GM21737 (cell line): ENCODE data around the gene CRAT.

Experiments used
- ATAC-seq: cut with Tn5 transposase; IDR thresholded peaks from one replicate; pipeline ENCODE4 v1.9.1; 2021; ENCODE audit warnings: mild to moderate bottlenecking, moderate library complexity; ENCODE audit not compliant: unreplicated experiment

Gene CRAT

DNA sequence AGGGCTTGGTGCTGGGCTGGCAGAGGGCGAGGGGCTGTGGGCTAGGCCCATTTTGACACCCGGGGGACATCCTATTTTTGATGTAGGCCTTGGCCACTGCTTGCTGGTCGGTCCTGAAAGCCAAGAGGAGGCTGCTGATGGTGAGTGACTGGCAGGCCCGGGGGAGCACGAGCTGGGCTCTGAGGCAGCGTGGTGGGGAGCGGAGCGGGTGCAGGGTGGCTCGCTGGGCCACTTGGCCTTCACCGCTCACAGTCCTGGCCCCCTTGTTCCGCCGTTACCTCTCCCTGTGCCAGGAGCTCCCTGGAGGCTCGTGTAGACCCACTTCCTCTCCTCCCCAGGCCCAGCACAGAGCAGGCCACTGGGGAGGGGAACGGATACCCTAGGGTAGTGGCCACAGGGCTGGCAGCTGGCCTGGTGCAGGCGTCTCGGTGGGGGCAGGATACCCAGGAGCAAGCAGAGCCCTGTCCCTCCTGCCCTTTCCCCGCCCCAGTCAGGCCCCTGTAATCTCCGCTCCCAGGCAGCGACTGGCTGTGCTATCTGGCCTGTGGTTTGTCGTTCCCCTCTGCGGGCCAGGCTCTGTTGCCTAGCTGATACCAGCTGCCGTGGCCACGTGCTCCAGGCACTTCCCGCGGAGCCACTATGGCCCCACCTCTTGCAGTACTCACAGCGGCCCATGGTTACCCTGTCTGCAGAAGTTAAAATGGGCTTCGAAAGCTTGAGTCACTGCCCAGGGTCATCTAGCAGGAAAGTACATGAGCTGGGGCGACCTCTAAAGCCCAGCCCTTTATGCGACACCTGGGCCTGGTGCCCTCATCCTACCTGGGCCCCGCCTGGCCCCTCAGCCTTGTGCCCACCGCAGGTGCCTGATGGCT, 41.4 kb downstream of the CRAT start:
- ATAC-seq: peak; percentile 64

DNA sequence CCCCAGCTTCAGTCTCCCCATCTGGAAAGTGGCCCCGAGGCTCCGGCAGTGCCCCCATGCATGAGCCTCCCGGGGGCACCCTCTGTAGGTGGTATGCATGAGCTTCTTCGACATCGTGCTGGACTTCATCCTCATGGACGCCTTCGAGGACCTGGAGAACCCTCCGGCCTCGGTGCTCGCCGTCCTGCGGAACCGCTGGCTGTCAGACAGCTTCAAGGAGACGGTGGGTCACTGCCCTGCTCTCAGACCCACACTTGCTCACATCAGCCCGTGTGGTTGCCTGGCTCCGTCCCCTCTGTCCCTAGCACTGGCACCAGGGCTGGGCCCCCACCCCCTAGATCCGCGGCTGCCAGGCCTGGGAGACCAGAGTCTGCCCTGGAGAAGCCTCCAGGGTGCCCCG, 42.5 kb downstream of the CRAT start:
- no peak for ATAC-seq

DNA sequence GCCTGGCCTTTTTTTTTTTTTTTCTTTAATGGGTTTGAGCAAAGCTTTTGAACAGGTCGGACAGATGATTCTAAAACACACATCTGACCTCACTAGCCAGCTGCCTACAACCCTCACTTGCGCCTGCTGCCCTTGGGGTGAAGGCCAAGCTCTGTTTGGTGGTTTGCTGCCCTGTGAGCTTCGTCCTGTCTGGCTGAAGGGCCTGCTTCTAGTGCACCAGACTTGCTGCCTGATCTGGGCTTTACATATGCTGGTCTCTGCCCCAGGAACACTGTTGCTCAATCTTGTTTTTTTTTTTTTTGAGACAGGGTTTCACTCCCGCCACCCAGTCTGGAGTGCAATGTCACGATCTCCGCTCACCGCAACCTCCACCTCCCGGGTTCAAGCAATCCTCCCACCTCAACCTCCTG, 46.1 kb downstream of the CRAT start:
- no peak for ATAC-seq

DNA sequence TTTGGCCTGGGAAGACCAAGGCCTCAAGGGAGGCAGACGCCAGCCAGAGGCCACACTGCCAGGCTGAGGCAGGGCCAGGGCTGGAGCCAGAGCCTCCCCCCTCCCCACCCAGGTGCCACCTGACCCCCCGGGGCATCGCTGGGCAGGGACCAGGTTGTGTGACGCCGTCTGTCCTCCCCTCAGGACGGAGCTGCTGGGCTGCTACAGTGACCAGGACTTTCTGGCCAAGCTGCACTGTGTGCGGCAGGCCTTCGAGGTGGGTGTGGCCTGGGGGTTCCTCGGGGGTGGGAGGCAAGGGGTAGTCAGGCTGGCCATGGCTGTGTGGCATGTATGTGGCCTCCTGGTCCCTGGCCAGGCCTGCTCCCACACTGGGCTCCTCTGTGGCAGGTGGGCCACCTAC, 47.5 kb downstream of the CRAT start:
- ATAC-seq: no peak

DNA sequence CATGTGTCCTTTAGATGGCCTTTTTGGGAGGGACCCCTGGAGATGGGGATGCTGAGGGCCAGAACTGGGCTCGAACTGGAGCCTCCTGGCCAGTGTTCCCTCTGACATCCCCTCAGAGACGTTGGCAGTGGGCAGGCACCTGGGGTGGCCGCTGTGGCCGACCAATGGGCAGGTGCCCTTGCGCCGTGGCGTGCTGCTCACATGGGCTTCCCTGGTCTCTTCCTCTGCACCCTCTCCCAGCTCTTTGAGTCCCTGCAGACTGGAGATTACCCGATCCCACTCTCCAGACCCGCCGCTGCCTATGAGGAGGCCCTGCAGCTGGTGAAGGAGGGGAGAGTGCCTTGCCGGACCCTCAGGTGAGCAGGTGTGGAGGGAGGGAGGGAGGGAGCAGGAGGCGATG, 49.6 kb downstream of the CRAT start:
- ATAC-seq: no peak

DNA sequence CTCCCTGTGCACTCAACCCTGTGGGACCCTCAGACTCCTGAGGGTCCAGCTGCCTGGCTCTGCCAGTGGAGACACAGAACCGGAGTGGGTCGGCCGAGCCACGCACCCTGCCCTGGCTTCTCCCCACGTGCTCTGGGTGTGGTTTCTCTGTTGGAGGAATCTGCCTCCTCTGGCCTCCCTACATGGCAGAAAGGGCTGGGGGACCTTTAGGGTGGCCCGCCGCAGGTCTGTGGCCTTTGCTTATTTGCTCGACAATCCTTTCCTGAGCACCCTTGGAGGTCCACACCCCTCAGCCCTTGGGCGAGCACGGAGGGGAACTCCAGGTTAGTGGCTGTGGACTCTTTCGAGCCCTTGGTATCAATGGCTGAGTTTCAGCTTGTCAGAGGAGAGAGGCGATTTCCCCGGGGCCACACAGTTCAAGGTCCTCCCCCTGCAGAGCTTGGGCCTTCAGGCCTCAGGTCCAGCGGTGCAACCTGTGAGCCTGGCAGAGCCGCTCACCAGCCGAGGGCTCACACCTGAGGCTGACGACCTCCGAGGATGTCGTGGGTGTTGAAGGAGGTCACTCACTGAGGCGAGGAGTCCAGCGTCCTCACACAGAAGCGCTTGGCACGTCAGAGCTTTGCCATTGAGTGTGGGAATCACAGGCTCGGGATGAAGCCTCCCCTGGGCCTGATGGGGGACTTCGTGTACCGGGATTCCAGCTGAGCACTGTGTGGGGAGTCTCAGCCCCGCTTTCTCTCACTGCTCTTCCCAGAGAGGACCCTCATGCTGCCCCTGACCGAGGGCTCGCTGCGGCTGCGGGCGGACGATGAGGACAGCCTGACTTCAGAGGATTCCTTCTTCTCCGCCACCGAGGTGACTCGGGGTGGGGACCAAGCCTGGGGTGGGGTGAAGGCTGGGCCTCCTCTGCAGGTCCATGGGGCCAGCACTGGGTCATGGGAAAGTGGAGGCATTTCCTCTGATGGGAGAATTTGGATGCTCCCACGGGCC, 50.5 kb downstream of the CRAT start:
- no peak for ATAC-seq

DNA sequence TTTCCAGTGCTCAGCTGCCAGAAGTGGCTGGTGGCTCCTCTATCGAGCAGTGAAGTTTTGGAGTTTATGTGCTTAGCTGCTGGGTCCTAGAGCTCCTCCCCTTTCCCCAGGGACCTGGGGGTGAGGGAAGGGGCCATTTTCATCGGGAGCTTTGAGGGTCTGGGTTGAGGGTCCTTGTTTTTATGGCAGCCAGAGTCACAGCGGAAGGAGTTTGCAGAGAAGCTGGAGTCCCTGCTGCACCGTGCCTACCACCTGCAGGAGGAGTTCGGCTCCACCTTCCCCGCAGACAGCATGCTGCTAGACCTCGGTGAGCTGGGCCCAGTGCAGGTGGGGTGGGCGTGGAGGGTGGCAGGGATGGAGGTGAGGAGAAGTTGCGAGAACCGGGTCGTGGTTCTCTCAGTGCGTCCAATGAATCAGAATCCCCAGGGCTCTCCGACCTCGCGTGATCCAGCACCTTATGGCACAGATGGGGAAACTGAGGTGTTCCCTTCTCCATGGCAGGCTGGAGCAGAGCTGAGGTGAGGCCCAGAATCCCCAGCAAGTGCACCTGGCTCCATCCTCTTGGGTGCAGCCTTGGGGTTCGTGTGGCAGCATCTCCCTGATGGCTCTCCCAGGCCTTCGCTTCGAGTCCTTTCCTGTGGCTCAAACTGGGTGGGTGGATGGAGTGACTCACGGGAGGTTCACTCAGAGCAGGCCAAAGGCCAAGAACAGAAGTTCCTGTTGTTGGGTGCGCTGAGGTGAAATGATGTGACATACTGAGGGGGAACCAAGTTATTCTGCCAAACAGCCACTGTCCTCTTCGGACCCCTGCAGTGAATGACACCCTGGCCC, 51.4 kb downstream of the CRAT start:
- no peak for ATAC-seq

DNA sequence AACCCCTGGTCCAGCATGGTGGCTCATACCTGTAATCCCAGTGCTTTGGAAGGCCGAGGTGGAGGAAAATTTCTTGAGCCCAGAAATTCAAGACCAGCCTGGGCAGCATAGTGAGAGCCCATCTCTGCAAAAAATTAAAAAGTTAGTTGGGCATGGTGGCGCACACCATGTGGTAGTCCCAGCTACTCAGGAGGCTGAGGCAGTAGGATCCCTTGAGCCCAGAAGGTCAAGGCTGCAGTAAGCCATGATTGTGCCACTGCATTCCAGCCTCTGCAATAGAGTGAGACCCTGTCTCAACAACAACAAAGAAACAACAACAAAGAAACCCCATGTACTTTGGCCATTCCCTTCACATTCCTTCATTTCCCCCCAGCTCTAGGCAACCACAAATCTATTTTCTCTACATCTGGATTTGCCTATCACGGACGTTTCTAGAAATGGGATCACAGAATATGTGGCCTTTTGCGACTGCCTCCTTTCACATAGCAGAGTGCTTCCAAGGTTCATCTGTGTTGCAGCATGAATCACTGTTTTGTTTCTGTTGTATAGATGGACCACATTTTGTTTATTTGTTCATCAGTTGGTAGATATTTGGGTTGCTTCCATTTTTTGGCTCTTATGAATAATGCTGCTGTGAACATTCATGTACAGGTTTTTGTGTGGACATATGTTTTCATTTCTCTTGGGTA, 56.3 kb downstream of the CRAT start:
- no peak for ATAC-seq

DNA sequence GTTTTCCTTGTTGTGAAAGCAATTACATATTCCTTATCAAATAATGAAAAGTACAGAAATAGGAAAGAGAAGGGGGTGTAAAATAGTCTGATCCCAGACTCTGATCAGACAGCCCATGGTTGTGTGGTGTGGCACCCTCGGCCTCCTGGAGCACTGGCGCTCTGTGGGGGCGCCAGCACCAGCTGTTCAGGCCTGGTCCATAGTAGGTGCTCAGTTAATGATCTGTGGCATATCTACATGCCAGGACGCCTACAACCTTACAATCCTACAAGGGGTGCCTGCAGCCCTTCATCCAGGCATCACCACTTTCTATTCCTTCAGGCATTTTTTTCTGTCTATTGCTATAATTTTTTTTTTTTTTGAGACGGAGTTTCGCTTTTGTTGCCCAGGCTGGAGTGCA, 57.6 kb downstream of the CRAT start:
- ATAC-seq: no peak

DNA sequence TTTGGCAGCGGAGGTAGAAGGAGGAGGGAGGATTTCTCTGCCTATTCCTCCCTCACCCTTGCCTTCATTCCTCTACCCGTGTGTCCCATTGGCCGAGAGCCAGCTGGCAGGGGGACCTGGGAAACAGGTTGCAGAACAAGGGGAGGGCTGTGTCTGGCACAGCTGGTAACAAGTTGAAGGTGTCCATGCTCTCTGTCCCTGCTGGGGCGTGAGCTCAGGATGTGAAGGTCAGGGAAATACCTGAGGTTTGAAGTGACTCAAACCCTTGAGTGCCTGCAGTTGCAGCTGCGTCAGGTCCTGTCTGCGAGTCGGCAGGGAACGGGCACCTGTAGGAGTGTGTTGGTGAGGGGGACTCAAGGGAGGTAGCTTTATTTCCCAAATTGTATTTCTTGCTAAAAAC, 58.0 kb downstream of the CRAT start:
- ATAC-seq: no peak
